A549 (cell line): ENCODE data around the gene AMIGO3. TPM values are rescaled to one million over a fixed set of nuclear protein-coding genes. Genes with fewer than 3 reads are reported as not detected.

Experiments used
- ATAC-seq, 2 experiments: fragments of 200-7000 bp in 1 of 2; fragments of >200 bp in 1 of 2; cut with Nextera tagmentation in 1 of 2; cut with Tn5 transposase in 1 of 2; 3 replicates each; pipeline versions ENCODE4 v1.8.0 to v1.9.1; 2018 to 2020; ENCODE audit warnings: mild to moderate bottlenecking in 1 of 2, moderate library complexity in 1 of 2
- CTCF ChIA-PET: fragments of 300-600 bp; sonication (Branson Sonifier 250); formaldehyde crosslinking; extraction: SDS; loops from one replicate; lab custom pipeline; 2021; ENCODE audit warnings: antibody characterized with exemption, inconsistent platforms; lab: Yijun Ruan, JAX
- POLR2A ChIA-PET: fragments of 350-600 bp; formaldehyde crosslinking; extraction: SDS; loops from one replicate; lab custom pipeline; 2021; ENCODE audit warnings: antibody characterized with exemption, inconsistent platforms; lab: Yijun Ruan, JAX
- DNase-seq, 2 experiments: peaks; one replicate each; pipeline versions ENCODE4 v3.0.0 to v3.0.0-alpha.2; 2011 to 2016; ENCODE audit warnings: low read depth in 1 of 2, low spot score in 1 of 2
- FAIRE-seq: peaks from 2 replicates; lab custom pipeline; 2011; peaks lifted over from hg19 to GRCh38; lab: Jason Lieb, UNC
- H3K27ac ChIP-seq, 2 experiments: fragments of >200 bp; sonication (Bioruptor Twin); formaldehyde crosslinking; 3 replicates each; pipeline ENCODE4 v1.5.1; 2016 to 2017
- H3K4me1 ChIP-seq: fragments of >200 bp; sonication (Bioruptor Twin); formaldehyde crosslinking; 3 replicates; pipeline ENCODE4 v1.6.1; 2016
- H3K4me2 ChIP-seq: fragments of >200 bp; sonication (Bioruptor Twin); formaldehyde crosslinking; 3 replicates; pipeline ENCODE4 v1.6.1; 2016
- H3K4me3 ChIP-seq: fragments of >200 bp; sonication (Bioruptor Twin); formaldehyde crosslinking; 3 replicates; pipeline ENCODE4 v1.5.1; 2016
- H3K9me3 ChIP-seq: fragments of >200 bp; sonication (Bioruptor Twin); formaldehyde crosslinking; 3 replicates; pipeline ENCODE4 v1.6.1; 2016
- ATOH8 ChIP-seq: fragments of 250-450 bp; sonication (Bioruptor Pico); IDR thresholded peaks from 2 replicates; pipeline ENCODE4 v1.5.0; 2020; ENCODE audit warnings: low read depth, mild to moderate bottlenecking, moderate library complexity
- BHLHE40 ChIP-seq: IDR thresholded peaks from 2 replicates; pipeline ENCODE4 v1.6.1; 2012; ENCODE audit warnings: low read depth, low read length, inconsistent platforms
- ESRRA ChIP-seq: fragments of 150-350 bp; IDR thresholded peaks from 2 replicates; pipeline ENCODE4 v1.6.1; 2014; ENCODE audit warnings: mild to moderate bottlenecking, low read length, borderline replicate concordance
- FOSL2 ChIP-seq, 2 experiments: fragments of 450-650 bp in 1 of 2; fragments of >200 bp in 1 of 2; sonication (Bioruptor Twin) in 1 of 2; formaldehyde crosslinking; IDR thresholded peaks; 2 replicates each; pipeline versions ENCODE4 v1.5.0 to v1.6.1; 2016 to 2020; ENCODE audit warnings: mild to moderate bottlenecking in 1 of 2, moderate library complexity in 1 of 2
- FOXS1 ChIP-seq: fragments of 250-450 bp; sonication (Bioruptor Pico); IDR thresholded peaks from 2 replicates; pipeline ENCODE4 v1.5.0; 2020; ENCODE audit warnings: mild to moderate bottlenecking, moderate library complexity
- HOXA7 ChIP-seq: fragments of 250-450 bp; sonication (Bioruptor Pico); IDR thresholded peaks from 2 replicates; pipeline ENCODE4 v1.5.0; 2020; ENCODE audit warnings: mild to moderate bottlenecking, moderate library complexity
- HOXB13 ChIP-seq: fragments of 250-450 bp; sonication (Bioruptor Pico); IDR thresholded peaks from 2 replicates; pipeline ENCODE4 v1.5.0; 2020; ENCODE audit warnings: low read depth, mild to moderate bottlenecking, moderate library complexity
- JUN ChIP-seq, 2 experiments: fragments of >200 bp; sonication (Bioruptor Twin); formaldehyde crosslinking; IDR thresholded peaks; 2 replicates in 1 of 2; 3 replicates in 1 of 2; pipeline ENCODE4 v1.6.1; 2016 to 2017
- JUNB ChIP-seq: fragments of >200 bp; sonication (Bioruptor Twin); formaldehyde crosslinking; IDR thresholded peaks from 2 replicates; pipeline ENCODE4 v1.6.1; 2016
- KDM1A ChIP-seq: fragments of 200-600 bp; sonication (generic); IDR thresholded peaks from 2 replicates; pipeline ENCODE4 v1.6.1; 2016; ENCODE audit warnings: low read depth, mild to moderate bottlenecking
- KDM5A ChIP-seq: fragments of 200-600 bp; sonication (generic); IDR thresholded peaks from 2 replicates; pipeline ENCODE4 v1.6.1; 2016; ENCODE audit warnings: antibody characterized with exemption, mild to moderate bottlenecking
- NFE2L2 ChIP-seq: fragments of 150-350 bp; conservative IDR thresholded peaks from 2 replicates; pipeline ENCODE4 v1.6.1; 2014; ENCODE audit warnings: low read length
- POLR2AphosphoS2 ChIP-seq: conservative IDR thresholded peaks from 2 replicates; pipeline ENCODE4 v1.6.1; 2012; ENCODE audit warnings: low read length, improper control_type of control experiment, inconsistent platforms
- SMC3 ChIP-seq: fragments of >200 bp; sonication (Bioruptor Twin); formaldehyde crosslinking; IDR thresholded peaks from 3 replicates; pipeline ENCODE4 v1.6.1; 2018; ENCODE audit warnings: inconsistent platforms
- TFCP2L1 ChIP-seq: fragments of 250-450 bp; sonication (Bioruptor Pico); IDR thresholded peaks from 2 replicates; pipeline ENCODE4 v1.5.0; 2021; ENCODE audit warnings: mild to moderate bottlenecking
- TP53 ChIP-seq: fragments of 250-450 bp; sonication (Bioruptor Pico); IDR thresholded peaks from 2 replicates; pipeline ENCODE4 v1.5.0; 2021; ENCODE audit warnings: mild to moderate bottlenecking, moderate library complexity
- WGBS: methylation state at CpG from one replicate; pipeline ENCODE4 v1.1.6; 2017; ENCODE audit errors: missing lambda C conversion rate; 5-methylcytosine and 5-hydroxymethylcytosine counted together
- polyA plus RNA-seq, 4 experiments: library from polyadenylated mRNA; depleted of rRNA in 3 of 4; stranded (reverse); fragments of >200 nt; fragmentation: RNase III in 1 of 4; extraction: RNeasy Plus Mini Kit Qiagen cat#74134 plus additional on column Dnase treatment in 1 of 4; gene quantifications; 2 replicates in 3 of 4; 3 replicates in 1 of 4; pipeline ENCODE4 v1.2.3, GENCODE V29; 2011 to 2017
- TF ChIP-seq, protein P1 (sequence below): fragments of >200 bp; sonication (Bioruptor Twin); formaldehyde crosslinking; IDR thresholded peaks from 3 replicates; pipeline ENCODE4 v1.6.1; 2016
- TF ChIP-seq, protein P2 (sequence below): fragments of 250-450 bp; sonication (Bioruptor Pico); IDR thresholded peaks from 2 replicates; pipeline ENCODE4 v1.5.0; 2021; ENCODE audit warnings: mild to moderate bottlenecking, moderate library complexity, borderline replicate concordance

The AMIGO3 gene
- polyA plus RNA-seq, 2 of the 4 experiments (the other 2 are of a cell fraction), result 0.03 TPM; not detected in 1

- DNase-seq (no peak), FAIRE-seq (no peak), ATAC-seq (no peak)
- WGBS, result 70% methylated on average over 6 of the region's 6 CpGs
- no peak overlapping the region for H3K4me2 ChIP-seq
- H3K27ac ChIP-seq, result no peak overlapping the region
- peaks cover 33% of the 10 kb centered on the region for H3K4me1 ChIP-seq
- ChIA-PET CTCF (interaction anchor here (0.6 to 5.4 kb wide), 32 partner anchors 8 to 1838 kb away, joined by 3 to 210 read pairs (median 4); partner anchors contain the start of gene BSN), POLR2A (interaction anchor here (1.4 kb wide), 1 partner anchor 131 kb away, joined by 14 read pairs; no protein-coding TSS in a partner anchor)
- TF ChIP-seq FOXS1 (CRISPR knock-in tag), result no peak
- no peak for TF ChIP-seq KDM5A
- no peak for TF ChIP-seq HOXB13 (CRISPR knock-in tag)
- TF ChIP-seq BHLHE40, result no peak
- no peak for TF ChIP-seq FOSL2 (IDR thresholded peaks at IDR 0.05)
- TF ChIP-seq FOSL2 (CRISPR knock-in tag; IDR thresholded peaks at IDR 0.05), result no peak
- TF ChIP-seq POLR2AphosphoS2, result no peak
- TF ChIP-seq TP53 (CRISPR knock-in tag), result no peak
- H3K4me3 ChIP-seq, result no peak overlapping the region
- no peaks in the 10 kb centered on the region for H3K9me3 ChIP-seq
Observed at GRCh38 chr3:49670940-49671290, 48.6 kb downstream of the AMIGO3 start.

- DNase-seq, result no peak
- peak overlapping the region in 1 of 2 experiments; percentile 67; a peak in 3 of 6 replicates for H3K27ac ChIP-seq
- TF ChIP-seq, protein P1, sequence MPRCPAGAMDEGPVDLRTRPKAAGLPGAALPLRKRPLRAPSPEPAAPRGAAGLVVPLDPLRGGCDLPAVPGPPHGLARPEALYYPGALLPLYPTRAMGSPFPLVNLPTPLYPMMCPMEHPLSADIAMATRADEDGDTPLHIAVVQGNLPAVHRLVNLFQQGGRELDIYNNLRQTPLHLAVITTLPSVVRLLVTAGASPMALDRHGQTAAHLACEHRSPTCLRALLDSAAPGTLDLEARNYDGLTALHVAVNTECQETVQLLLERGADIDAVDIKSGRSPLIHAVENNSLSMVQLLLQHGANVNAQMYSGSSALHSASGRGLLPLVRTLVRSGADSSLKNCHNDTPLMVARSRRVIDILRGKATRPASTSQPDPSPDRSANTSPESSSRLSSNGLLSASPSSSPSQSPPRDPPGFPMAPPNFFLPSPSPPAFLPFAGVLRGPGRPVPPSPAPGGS, result no peak
- TF ChIP-seq, protein P2, sequence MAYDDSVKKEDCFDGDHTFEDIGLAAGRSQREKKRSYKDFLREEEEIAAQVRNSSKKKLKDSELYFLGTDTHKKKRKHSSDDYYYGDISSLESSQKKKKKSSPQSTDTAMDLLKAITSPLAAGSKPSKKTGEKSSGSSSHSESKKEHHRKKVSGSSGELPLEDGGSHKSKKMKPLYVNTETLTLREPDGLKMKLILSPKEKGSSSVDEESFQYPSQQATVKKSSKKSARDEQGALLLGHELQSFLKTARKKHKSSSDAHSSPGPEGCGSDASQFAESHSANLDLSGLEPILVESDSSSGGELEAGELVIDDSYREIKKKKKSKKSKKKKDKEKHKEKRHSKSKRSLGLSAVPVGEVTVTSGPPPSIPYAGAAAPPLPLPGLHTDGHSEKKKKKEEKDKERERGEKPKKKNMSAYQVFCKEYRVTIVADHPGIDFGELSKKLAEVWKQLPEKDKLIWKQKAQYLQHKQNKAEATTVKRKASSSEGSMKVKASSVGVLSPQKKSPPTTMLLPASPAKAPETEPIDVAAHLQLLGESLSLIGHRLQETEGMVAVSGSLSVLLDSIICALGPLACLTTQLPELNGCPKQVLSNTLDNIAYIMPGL (CRISPR knock-in tag), result no peak
- TF ChIP-seq KDM1A, result no peak
- TF ChIP-seq TFCP2L1 (CRISPR knock-in tag), result no peak
- no peak for TF ChIP-seq ESRRA
- TF ChIP-seq FOXS1 (CRISPR knock-in tag), result no peak
- no peak for TF ChIP-seq ATOH8 (CRISPR knock-in tag)
- no peak for TF ChIP-seq JUN (IDR thresholded peaks at IDR 0.05)
- TF ChIP-seq HOXA7 (CRISPR knock-in tag), result no peak
- TF ChIP-seq NFE2L2, result no peak
- TF ChIP-seq JUNB, result no peak
- TF ChIP-seq, all 56 proteins: peak for 0
- no peak for ATAC-seq
- H3K4me3 ChIP-seq, result no peak overlapping the region
- ChIA-PET POLR2A (interaction anchor here (1.5 kb wide), 1 partner anchor 130 kb away, joined by 4 read pairs; no protein-coding TSS in a partner anchor), CTCF (interaction anchor here (1.0 to 5.4 kb wide), 3 partner anchors 13 to 131 kb away, joined by 4 to 210 read pairs (median 26); partner anchors contain the start of gene BSN)
- peaks cover 26% of the 10 kb centered on the region for H3K4me1 ChIP-seq
- H3K4me2 ChIP-seq, result peak overlapping the region; percentile 70
- H3K9me3 ChIP-seq, result no peaks in the 10 kb centered on the region
- no peak for FAIRE-seq
- WGBS, result no CpG with 5 or more reads among the region's 3 CpGs
Observed at GRCh38 chr3:49669352-49669751, 50.1 kb downstream of the AMIGO3 start.

GRCh38 chr3:49668861-49669260 lies 50.6 kb downstream of the AMIGO3 start:
- WGBS, result 19% methylated on average over 5 of the region's 5 CpGs
- TF ChIP-seq FOSL2 (IDR thresholded peaks at IDR 0.05) (no peak), FOSL2 (CRISPR knock-in tag; IDR thresholded peaks at IDR 0.05) (0 out of 2 replicates have a peak, but pooled peaks have one; percentile 3), SMC3 (no peak)
- no peak overlapping the region for H3K4me3 ChIP-seq
- peaks cover 26% of the 10 kb centered on the region for H3K4me1 ChIP-seq
- H3K4me2 ChIP-seq, result peak overlapping the region; percentile 70
- ChIA-PET POLR2A (interaction anchor here (1.5 kb wide), 1 partner anchor 129 kb away, joined by 4 read pairs; no protein-coding TSS in a partner anchor), CTCF (interaction anchor here (1.0 to 5.4 kb wide), 3 partner anchors 12 to 130 kb away, joined by 4 to 210 read pairs (median 26); partner anchors contain the start of gene BSN)
- ATAC-seq, result no peak
- FAIRE-seq, result no peak
- no peaks in the 10 kb centered on the region for H3K9me3 ChIP-seq
- DNase-seq, result peak; percentile 27 to 28
- peak overlapping the region in 1 of 2 experiments; percentile 67; a peak in 3 of 6 replicates for H3K27ac ChIP-seq
